ENCODE data around the gene LSAMP.

Gene LSAMP

DNA sequence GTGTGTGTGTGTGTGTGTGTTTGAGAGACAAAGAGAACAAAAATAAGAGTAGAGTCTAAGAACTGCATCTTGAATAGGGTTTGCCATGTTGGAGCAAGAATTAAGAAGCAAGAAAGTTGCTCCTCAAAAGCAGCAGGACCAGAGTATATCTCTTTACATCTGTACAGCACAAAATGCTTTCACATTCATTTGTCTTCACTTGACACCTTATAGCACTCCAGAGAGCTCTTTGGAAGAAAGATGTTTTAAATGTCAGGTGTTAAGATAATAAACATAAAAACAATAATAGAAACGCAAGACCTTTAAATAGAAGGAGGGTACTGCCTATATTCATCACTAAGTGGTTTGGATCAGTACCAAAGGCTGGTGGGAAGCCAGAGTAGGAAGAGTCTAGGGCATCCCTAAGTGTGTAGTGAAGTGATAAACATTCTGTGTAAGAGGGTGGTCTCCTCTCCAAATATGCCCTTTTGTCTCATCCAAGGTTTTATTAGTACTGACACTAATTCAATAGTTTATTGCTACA is 19.1 kb upstream of the LSAMP start (continued):
- TF ChIP-seq, protein P1, sequence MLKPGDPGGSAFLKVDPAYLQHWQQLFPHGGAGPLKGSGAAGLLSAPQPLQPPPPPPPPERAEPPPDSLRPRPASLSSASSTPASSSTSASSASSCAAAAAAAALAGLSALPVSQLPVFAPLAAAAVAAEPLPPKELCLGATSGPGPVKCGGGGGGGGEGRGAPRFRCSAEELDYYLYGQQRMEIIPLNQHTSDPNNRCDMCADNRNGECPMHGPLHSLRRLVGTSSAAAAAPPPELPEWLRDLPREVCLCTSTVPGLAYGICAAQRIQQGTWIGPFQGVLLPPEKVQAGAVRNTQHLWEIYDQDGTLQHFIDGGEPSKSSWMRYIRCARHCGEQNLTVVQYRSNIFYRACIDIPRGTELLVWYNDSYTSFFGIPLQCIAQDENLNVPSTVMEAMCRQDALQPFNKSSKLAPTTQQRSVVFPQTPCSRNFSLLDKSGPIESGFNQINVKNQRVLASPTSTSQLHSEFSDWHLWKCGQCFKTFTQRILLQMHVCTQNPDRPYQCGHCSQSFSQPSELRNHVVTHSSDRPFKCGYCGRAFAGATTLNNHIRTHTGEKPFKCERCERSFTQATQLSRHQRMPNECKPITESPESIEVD (tag by site-specific recombination; IDR thresholded peaks at IDR 0.05), result no peak
- TF ChIP-seq ZNF362 (tag by site-specific recombination; IDR thresholded peaks at IDR 0.05) (no peak), ZNF747 (tag by site-specific recombination; IDR thresholded peaks at IDR 0.05) (no peak), ZNF785 (tag by site-specific recombination; IDR thresholded peaks at IDR 0.05) (no peak), ZNF132 (tag by site-specific recombination; IDR thresholded peaks at IDR 0.05; ENCODE audit: borderline replicate concordance) (no peak), PRDM2 (tag by site-specific recombination; IDR thresholded peaks at IDR 0.05; ENCODE audit: borderline replicate concordance) (no peak), ZNF707 (tag by site-specific recombination; IDR thresholded peaks at IDR 0.05) (no peak), ZNF529 (tag by site-specific recombination; IDR thresholded peaks at IDR 0.05; ENCODE audit: insufficient replicate concordance) (no peak), PBX3 (CRISPR knock-in tag; IDR thresholded peaks at IDR 0.05) (no peak)
- TF ChIP-seq, protein P2, sequence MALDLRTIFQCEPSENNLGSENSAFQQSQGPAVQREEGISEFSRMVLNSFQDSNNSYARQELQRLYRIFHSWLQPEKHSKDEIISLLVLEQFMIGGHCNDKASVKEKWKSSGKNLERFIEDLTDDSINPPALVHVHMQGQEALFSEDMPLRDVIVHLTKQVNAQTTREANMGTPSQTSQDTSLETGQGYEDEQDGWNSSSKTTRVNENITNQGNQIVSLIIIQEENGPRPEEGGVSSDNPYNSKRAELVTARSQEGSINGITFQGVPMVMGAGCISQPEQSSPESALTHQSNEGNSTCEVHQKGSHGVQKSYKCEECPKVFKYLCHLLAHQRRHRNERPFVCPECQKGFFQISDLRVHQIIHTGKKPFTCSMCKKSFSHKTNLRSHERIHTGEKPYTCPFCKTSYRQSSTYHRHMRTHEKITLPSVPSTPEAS (tag by site-specific recombination; IDR thresholded peaks at IDR 0.05), result no peak

- Histone ChIP-seq H3K36me3 (ENCODE audit: control insufficient read depth in 2 of 2, insufficient read depth in 1 of 2, low read length in 2 of 2) (no peaks in the 10 kb centered on the region), H3K4me3 (ENCODE audit: low read depth, low read length) (no peak overlapping the region), H3K9me3 (ENCODE audit: control insufficient read depth, insufficient read depth, low read depth, low read length) (no peaks in the 10 kb centered on the region), H3K27ac (ENCODE audit: extremely low read depth, low read depth, low read length) (no peak overlapping the region), H3K4me1 (ENCODE audit: control insufficient read depth, insufficient read depth, low read length) (no peaks in the 10 kb centered on the region)
- CTCF ChIA-PET, result no interaction called here
- POLR2A ChIA-PET, result no interaction called here
- TF ChIP-seq KLF8 (tag by site-specific recombination; IDR thresholded peaks at IDR 0.05), result no peak
- TF ChIP-seq ZEB2 (tag by site-specific recombination; IDR thresholded peaks at IDR 0.05), result no peak
- TF ChIP-seq ZNF391 (tag by site-specific recombination; IDR thresholded peaks at IDR 0.05; ENCODE audit: borderline replicate concordance, low read depth), result no peak
- TF ChIP-seq ZNF311 (tag by site-specific recombination; IDR thresholded peaks at IDR 0.05; ENCODE audit: borderline replicate concordance), result no peak
- TF ChIP-seq ZNF16 (tag by site-specific recombination; IDR thresholded peaks at IDR 0.05; ENCODE audit: low read depth), result no peak
- TF ChIP-seq ZNF707 (tag by site-specific recombination; IDR thresholded peaks at IDR 0.05), result no peak
- TF ChIP-seq, protein P3, sequence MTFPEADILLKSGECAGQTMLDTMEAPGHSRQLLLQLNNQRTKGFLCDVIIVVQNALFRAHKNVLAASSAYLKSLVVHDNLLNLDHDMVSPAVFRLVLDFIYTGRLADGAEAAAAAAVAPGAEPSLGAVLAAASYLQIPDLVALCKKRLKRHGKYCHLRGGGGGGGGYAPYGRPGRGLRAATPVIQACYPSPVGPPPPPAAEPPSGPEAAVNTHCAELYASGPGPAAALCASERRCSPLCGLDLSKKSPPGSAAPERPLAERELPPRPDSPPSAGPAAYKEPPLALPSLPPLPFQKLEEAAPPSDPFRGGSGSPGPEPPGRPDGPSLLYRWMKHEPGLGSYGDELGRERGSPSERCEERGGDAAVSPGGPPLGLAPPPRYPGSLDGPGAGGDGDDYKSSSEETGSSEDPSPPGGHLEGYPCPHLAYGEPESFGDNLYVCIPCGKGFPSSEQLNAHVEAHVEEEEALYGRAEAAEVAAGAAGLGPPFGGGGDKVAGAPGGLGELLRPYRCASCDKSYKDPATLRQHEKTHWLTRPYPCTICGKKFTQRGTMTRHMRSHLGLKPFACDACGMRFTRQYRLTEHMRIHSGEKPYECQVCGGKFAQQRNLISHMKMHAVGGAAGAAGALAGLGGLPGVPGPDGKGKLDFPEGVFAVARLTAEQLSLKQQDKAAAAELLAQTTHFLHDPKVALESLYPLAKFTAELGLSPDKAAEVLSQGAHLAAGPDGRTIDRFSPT (tag by site-specific recombination; IDR thresholded peaks at IDR 0.05), result no peak
- no peak for TF ChIP-seq GFI1B (tag by site-specific recombination; IDR thresholded peaks at IDR 0.05)
- no peak for TF ChIP-seq KLF9 (tag by site-specific recombination; IDR thresholded peaks at IDR 0.05; ENCODE audit: low read depth)
- no peak for TF ChIP-seq MZF1 (tag by site-specific recombination; IDR thresholded peaks at IDR 0.05; ENCODE audit: borderline replicate concordance)
- no peak for TF ChIP-seq ZNF394 (tag by site-specific recombination; IDR thresholded peaks at IDR 0.05; ENCODE audit: borderline replicate concordance)
Observed at GRCh38 chr3:116453666-116454346, 8.5 kb upstream of the LSAMP start.
